H1 (cell line): ENCODE measurements around the gene MADD.

Source experiments
- EZH2 ChIP-seq: fragments of 200-600 bp; sonication (generic); IDR thresholded peaks from 2 replicates; pipeline ENCODE4 v1.7.1; 2012; ENCODE audit warnings: low read depth, mild to moderate bottlenecking, moderate library complexity, low read length, inconsistent platforms; ENCODE audit not compliant: severe bottlenecking
- HDAC6 ChIP-seq: IDR thresholded peaks from one replicate; pipeline ENCODE4 v1.7.1; 2012; ENCODE audit warnings: low read depth, mild to moderate bottlenecking, inconsistent platforms, low read length, moderate library complexity
- MAFK ChIP-seq: IDR thresholded peaks from 2 replicates; pipeline ENCODE4 v1.6.1; 2012; ENCODE audit warnings: low read depth, mild to moderate bottlenecking, improper control_type of control experiment, low read length
- SRF ChIP-seq: IDR thresholded peaks from 2 replicates; pipeline ENCODE4 v1.6.1; 2011; ENCODE audit warnings: mild to moderate bottlenecking, low read depth, low read length, moderate library complexity
- YY1 ChIP-seq: IDR thresholded peaks from 2 replicates; pipeline ENCODE4 v1.6.1; 2011; ENCODE audit warnings: low read depth, mild to moderate bottlenecking, low read length
- ZNF274 ChIP-seq: IDR thresholded peaks from 2 replicates; pipeline ENCODE4 v1.7.0; 2012; ENCODE audit warnings: low read length, borderline replicate concordance; ENCODE audit errors: extremely low read depth
- TF ChIP-seq, protein P1 (sequence below): IDR thresholded peaks from 2 replicates; pipeline ENCODE4 v1.6.1; 2012; ENCODE audit warnings: low read length, inconsistent platforms
- TF ChIP-seq, protein P2 (sequence below), 3 experiments: IDR thresholded peaks; 1 replicate in 2 of 3; 2 replicates in 1 of 3; pipeline versions ENCODE4 v1.5.1 to v1.6.1; 2011; ENCODE audit warnings: low read length in 3 of 3, mild to moderate bottlenecking in 3 of 3, inconsistent platforms in 2 of 3, low read depth in 1 of 3, moderate library complexity in 1 of 3; ENCODE audit not compliant: insufficient read depth in 1 of 3; ENCODE audit errors: control extremely low read depth in 1 of 3
- TF ChIP-seq, protein P3 (sequence below): IDR thresholded peaks from 2 replicates; pipeline ENCODE4 v1.6.1; 2011; ENCODE audit warnings: low read length, improper control_type of control experiment
- TF ChIP-seq, protein P4 (sequence below): IDR thresholded peaks from 2 replicates; pipeline ENCODE4 v1.6.1; 2012; ENCODE audit warnings: inconsistent platforms

DNA sequence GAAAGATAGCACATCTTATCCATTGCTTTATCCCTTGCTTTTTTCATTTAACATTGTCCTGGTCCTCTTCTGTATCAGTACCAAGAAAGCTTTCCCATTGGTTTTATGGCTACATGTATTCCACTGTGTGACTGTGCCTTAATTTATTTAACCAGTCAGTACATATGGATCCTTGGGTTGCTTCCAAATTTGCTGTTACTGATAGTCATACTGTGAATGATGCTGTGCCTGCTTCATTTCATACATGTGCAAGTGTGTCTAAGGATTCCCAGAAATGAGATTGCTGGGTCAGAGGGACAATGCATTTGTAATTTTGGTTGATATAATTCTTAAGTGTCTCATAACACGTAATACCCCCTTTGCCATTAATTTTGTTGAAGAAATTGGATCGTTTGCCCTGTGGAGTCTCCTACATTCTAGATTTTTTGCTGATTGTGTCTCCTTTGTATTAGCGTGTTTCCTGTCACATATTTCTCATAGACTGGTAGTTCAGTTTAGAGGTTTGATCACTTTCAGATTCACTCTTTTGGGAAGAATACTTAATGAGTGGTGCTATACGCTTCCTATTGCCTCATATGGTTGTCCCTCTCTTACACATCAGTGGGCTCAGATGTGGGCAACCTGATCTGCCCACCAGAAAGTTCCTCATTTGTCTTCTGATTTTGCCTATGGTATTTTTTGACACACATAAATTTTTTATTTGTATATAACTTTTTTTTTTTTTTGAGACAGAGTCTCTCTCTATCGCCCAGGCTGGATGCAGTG lies 47.3 kb downstream of the MADD start:
- TF ChIP-seq, protein P1, sequence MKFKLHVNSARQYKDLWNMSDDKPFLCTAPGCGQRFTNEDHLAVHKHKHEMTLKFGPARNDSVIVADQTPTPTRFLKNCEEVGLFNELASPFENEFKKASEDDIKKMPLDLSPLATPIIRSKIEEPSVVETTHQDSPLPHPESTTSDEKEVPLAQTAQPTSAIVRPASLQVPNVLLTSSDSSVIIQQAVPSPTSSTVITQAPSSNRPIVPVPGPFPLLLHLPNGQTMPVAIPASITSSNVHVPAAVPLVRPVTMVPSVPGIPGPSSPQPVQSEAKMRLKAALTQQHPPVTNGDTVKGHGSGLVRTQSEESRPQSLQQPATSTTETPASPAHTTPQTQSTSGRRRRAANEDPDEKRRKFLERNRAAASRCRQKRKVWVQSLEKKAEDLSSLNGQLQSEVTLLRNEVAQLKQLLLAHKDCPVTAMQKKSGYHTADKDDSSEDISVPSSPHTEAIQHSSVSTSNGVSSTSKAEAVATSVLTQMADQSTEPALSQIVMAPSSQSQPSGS = no peak
- TF ChIP-seq EZH2 (no peak), MAFK (no peak), YY1 (no peak), HDAC6 (no peak), SRF (no peak), ZNF274 (no peak)
- TF ChIP-seq, protein P2, sequence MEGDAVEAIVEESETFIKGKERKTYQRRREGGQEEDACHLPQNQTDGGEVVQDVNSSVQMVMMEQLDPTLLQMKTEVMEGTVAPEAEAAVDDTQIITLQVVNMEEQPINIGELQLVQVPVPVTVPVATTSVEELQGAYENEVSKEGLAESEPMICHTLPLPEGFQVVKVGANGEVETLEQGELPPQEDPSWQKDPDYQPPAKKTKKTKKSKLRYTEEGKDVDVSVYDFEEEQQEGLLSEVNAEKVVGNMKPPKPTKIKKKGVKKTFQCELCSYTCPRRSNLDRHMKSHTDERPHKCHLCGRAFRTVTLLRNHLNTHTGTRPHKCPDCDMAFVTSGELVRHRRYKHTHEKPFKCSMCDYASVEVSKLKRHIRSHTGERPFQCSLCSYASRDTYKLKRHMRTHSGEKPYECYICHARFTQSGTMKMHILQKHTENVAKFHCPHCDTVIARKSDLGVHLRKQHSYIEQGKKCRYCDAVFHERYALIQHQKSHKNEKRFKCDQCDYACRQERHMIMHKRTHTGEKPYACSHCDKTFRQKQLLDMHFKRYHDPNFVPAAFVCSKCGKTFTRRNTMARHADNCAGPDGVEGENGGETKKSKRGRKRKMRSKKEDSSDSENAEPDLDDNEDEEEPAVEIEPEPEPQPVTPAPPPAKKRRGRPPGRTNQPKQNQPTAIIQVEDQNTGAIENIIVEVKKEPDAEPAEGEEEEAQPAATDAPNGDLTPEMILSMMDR (IDR thresholded peaks at IDR 0.05; ENCODE audit: control extremely low read depth in 1 of 3, insufficient read depth in 1 of 3, low read depth in 1 of 3, low read length in 3 of 3) = no peak
- TF ChIP-seq, protein P3, sequence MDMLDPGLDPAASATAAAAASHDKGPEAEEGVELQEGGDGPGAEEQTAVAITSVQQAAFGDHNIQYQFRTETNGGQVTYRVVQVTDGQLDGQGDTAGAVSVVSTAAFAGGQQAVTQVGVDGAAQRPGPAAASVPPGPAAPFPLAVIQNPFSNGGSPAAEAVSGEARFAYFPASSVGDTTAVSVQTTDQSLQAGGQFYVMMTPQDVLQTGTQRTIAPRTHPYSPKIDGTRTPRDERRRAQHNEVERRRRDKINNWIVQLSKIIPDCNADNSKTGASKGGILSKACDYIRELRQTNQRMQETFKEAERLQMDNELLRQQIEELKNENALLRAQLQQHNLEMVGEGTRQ = no peak
- TF ChIP-seq, protein P4, sequence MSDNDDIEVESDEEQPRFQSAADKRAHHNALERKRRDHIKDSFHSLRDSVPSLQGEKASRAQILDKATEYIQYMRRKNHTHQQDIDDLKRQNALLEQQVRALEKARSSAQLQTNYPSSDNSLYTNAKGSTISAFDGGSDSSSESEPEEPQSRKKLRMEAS = no peak
